ENCODE results near the gene NR3C1.

Gene NR3C1

DNA sequence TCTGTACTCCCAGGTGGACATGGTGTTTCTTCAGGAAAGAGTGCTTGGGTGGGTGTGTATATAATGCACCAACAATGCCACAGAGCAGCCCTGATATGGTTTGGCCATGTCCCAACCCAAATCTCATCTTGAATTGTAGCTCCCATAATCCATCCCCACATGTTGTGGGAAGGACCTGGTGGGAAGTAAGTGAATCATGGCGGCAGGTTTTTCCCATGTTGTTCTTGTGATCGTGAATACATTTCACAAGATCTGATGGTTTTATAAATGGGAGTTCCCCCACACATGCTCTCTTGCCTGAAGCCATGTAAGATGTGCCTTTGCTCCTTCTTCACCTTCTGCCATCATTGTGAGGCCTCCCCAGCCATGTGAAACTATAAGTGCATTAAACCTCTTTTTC is 158.5 kb downstream of the NR3C1 start:
- ChIA-PET POLR2A (no interaction called here), CTCF (no interaction called here)
- TF ChIP-seq, protein P1, sequence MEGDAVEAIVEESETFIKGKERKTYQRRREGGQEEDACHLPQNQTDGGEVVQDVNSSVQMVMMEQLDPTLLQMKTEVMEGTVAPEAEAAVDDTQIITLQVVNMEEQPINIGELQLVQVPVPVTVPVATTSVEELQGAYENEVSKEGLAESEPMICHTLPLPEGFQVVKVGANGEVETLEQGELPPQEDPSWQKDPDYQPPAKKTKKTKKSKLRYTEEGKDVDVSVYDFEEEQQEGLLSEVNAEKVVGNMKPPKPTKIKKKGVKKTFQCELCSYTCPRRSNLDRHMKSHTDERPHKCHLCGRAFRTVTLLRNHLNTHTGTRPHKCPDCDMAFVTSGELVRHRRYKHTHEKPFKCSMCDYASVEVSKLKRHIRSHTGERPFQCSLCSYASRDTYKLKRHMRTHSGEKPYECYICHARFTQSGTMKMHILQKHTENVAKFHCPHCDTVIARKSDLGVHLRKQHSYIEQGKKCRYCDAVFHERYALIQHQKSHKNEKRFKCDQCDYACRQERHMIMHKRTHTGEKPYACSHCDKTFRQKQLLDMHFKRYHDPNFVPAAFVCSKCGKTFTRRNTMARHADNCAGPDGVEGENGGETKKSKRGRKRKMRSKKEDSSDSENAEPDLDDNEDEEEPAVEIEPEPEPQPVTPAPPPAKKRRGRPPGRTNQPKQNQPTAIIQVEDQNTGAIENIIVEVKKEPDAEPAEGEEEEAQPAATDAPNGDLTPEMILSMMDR (IDR thresholded peaks at IDR 0.05; ENCODE audit: control extremely low read depth, extremely low read depth, low read depth, missing control alignments), result no peak
- no peak for DNase-seq (ENCODE audit: extremely low spot score)

DNA sequence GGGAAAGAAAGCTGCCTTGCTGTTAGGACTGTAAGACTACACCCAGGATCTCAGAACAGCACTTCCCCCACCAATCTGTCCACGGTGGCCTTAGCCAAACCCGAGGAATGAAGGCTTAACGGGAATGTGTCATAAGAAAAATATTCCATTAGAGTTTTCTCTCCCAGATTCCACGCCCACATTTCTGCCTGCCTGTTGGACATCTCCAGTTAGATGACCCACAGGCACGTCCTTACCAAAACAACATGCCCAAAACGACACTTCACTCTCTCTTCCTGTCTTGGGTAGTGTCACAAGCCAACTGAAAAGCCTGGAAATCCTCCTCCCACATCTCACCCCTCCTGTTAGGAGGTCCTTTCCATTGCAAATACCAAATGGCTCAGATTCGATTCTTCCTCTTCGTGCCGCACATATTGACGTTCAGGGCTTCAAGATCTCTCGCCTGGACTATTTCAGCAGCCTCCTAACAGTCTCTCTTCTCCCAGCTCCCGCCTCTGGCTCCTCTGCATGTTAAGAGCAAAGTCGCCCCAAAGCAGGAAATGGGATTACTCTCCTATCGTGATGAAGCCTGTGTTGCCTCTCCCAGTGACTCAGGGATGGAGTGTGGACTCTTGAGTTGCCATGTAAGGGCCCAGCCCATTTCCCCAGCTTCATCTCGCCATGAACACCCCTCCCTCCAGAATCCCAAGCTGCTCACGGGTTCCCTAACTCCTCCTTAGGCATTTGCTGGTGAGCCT is 159.3 kb downstream of the NR3C1 start:
- no peak for DNase-seq (ENCODE audit: extremely low spot score)
- TF ChIP-seq, protein P1 (IDR thresholded peaks at IDR 0.05; ENCODE audit: control extremely low read depth, extremely low read depth, low read depth, missing control alignments), result no peak
- CTCF ChIA-PET, result no interaction called here
- POLR2A ChIA-PET, result no interaction called here

DNA sequence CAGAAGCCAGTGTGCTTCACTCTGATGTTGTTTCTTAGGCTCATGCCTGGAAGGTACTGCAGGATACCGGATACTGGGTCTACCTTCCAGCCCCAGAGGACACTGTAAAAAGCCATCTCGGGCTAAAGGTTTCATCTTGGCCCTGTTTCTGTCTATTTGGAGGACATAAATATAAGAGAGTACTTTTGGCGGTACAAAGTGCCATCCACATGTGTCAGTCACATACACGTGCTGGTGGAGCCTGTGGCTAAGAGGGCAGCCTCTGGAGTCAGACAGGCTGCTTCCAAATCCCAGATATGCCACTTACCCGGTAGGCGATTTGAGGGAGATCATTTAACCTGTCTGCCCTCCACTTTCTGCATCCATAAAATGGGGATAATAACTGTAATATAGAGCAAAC is 160.4 kb downstream of the NR3C1 start:
- TF ChIP-seq, protein P1 (IDR thresholded peaks at IDR 0.05; ENCODE audit: control extremely low read depth, extremely low read depth, low read depth, missing control alignments), result no peak
- CTCF ChIA-PET, result no interaction called here
- POLR2A ChIA-PET, result no interaction called here
- DNase-seq (ENCODE audit: extremely low spot score), result no peak

DNA sequence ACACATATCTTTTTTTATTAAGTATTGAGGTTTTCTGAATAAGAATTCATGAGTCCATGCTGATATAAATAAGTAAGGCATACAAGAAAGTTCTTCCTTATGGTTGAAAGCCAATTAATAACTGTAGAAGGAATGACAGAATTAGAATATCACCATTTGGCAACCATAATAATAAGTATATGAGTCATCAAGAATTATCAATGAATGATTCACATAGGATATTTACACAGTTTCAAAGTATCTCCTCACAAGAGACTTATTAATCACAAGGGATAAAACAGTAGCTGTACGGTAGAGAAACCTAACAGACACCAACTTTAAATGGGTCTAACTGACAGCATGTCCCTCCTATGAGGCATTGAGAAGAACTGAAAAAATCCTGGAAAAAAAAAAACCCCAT is 161.6 kb downstream of the NR3C1 start:
- TF ChIP-seq, protein P1 (IDR thresholded peaks at IDR 0.05; ENCODE audit: control extremely low read depth, extremely low read depth, low read depth, missing control alignments), result no peak
- ChIA-PET POLR2A (no interaction called here), CTCF (interaction anchor here (1.6 to 2.6 kb wide), 2 partner anchors 9 to 81 kb away, joined by 3 to 13 read pairs; no protein-coding TSS in a partner anchor)
- no peak for DNase-seq (ENCODE audit: extremely low spot score)

DNA sequence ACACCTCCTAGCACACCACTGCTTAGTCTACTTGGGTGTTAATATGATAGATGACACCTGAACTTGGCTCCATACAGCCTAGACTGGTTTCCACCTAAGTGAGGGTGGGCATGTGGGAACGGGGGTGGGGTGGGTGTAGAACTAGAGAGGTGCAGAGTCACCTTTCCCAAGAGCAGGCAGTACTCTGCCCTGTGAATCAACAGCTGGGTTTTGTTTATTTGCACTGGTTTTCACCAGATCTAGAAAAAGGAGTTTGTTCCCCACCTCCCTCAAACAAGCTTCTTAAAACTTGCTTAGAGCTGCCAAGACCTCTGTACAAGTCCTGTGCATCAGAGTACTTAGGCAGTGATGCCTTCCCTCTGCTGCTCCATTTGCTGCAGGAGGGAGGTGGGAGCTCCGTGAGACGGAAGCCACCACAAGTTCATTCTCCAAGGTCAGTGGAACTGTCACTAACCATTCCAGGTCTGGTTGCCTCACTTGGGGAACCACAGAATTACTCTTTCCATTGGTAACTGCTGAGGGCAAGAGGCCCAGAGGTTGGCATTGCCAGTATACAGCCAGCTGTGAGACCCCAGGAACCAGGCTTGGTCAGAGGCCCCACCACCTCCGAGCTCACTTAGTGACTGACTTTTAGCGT is 163.5 kb downstream of the NR3C1 start:
- POLR2A ChIA-PET, result no interaction called here
- TF ChIP-seq, protein P1 (IDR thresholded peaks at IDR 0.05; ENCODE audit: control extremely low read depth, extremely low read depth, low read depth, missing control alignments), result no peak
- DNase-seq (ENCODE audit: extremely low spot score), result no peak
- CTCF ChIA-PET, result interaction anchor here (0.8 to 2.6 kb wide), 10 partner anchors 8 to 79 kb away, joined by 3 to 13 read pairs (median 3); no protein-coding TSS in a partner anchor

DNA sequence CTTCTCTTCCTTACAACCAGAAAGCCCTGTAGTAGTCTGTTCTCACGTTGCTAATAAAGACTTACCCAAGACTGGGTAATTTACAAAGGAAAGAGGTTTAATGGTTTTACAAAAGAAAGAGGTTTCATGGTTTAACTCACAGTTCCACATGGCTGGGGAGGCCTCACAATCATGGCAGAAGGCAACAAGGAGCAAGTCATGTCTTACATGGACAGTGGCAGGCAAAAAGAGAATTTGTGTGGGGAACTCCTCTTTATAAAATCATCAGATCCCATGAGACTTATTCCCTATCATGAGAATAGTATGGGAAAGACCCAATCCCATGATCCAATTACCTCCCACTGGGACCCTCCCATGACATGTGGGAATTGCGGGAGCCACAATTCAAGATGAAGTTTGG is 164.9 kb downstream of the NR3C1 start:
- TF ChIP-seq, protein P1 (IDR thresholded peaks at IDR 0.05; ENCODE audit: control extremely low read depth, extremely low read depth, low read depth, missing control alignments), result no peak
- ChIA-PET CTCF (no interaction called here), POLR2A (no interaction called here)
- no peak for DNase-seq (ENCODE audit: extremely low spot score)
